Activated B cell treated with CpG ODN at 0.5 μM for 24 hours (primary cell): ENCODE data around the gene VDR. TPM values are rescaled to one million over a fixed set of nuclear protein-coding genes. Genes with fewer than 3 reads are reported as not detected.

Source experiments
- ATAC-seq: fragments of 200-7000 bp; cut with Tn5 transposase; one replicate; pipeline ENCODE4 v1.10.0; 2021; ENCODE audit warnings: low read depth, mild to moderate bottlenecking, moderate library complexity
- CTCF ChIA-PET: fragments of 350-600 bp; sonication (Branson Sonifier 250); formaldehyde crosslinking; loops from one replicate; lab custom pipeline; 2021; ENCODE audit warnings: antibody characterized with exemption; lab: Charles Lee
- POLR2A ChIA-PET: fragments of 350-600 bp; sonication (Branson Sonifier 250); formaldehyde crosslinking; loops from one replicate; lab custom pipeline; 2021; ENCODE audit warnings: antibody characterized with exemption; lab: Charles Lee
- DNase-seq: peaks from one replicate; pipeline ENCODE4 v3.0.0; 2022
- H3K27ac Mint-ChIP-seq: one replicate; pipeline ENCODE4 v1.8.0; 2020; ENCODE audit warnings: mixed read lengths
- H3K27me3 Mint-ChIP-seq: one replicate; pipeline ENCODE4 v1.8.0; 2021; ENCODE audit warnings: mixed read lengths
- H3K36me3 Mint-ChIP-seq: one replicate; pipeline ENCODE4 v1.8.0; 2021; ENCODE audit warnings: low read depth, mixed read lengths
- H3K4me1 Mint-ChIP-seq: one replicate; pipeline ENCODE4 v1.8.0; 2021; ENCODE audit warnings: mixed read lengths
- H3K4me3 Mint-ChIP-seq: one replicate; pipeline ENCODE4 v1.8.0; 2020; ENCODE audit warnings: mild to moderate bottlenecking, mixed read lengths
- H3K9me3 Mint-ChIP-seq: one replicate; pipeline ENCODE4 v1.8.0; 2020; ENCODE audit warnings: mixed read lengths
- CTCF ChIP-seq: fragments of 200-600 bp; IDR thresholded peaks from one replicate; pipeline ENCODE4 v1.8.0; 2022; ENCODE audit warnings: antibody characterized with exemption, mild to moderate bottlenecking
- intact Hi-C: fragments of 100-400 bp; cut with micrococcal nuclease; formaldehyde crosslinking; loops from one replicate; pipeline ENCODE4 v1.15.1; 2024
- total RNA-seq: library from RNA; stranded (reverse); gene quantifications from 2 replicates; pipeline ENCODE4 v1.2.3, GENCODE V29; 2022

VDR gene
- total RNA-seq, 1 donor from 2014 or later: 0.86 TPM

DNA sequence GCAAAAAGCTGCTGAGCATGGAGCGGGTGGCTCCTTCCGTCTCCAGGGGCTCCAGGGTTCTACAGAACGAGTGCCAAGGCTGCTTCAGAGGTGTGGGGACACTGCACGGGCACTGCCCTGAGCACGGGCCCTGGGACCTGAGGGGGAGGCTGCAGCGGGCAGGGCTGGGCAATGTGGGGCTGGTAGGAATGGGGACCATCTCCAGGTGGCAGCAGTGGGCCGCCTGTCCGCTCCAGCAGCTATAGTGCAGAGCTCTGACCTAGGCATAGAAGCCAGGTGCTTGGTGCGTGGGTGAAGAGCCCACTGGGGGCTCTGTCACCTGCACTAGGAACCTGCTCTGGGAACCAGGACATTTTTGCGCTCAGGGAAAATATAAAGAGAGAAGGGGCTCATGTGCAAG lies 107.4 kb downstream of the VDR start:
- peak; percentile 46 for DNase-seq
- Mint-ChIP-seq H3K27me3 (no peaks in the 10 kb centered on the region), H3K36me3 (peaks cover 51% of the 10 kb centered on the region), H3K4me3 (no peak overlapping the region), H3K4me1 (peaks cover 23% of the 10 kb centered on the region), H3K9me3 (no peaks in the 10 kb centered on the region), H3K27ac (peak overlapping the region; percentile 80)
- TF ChIP-seq CTCF: no peak
- intact Hi-C loops: loop anchor here (1.0 to 2.0 kb wide), 3 partner anchors 15 to 40 kb away; no protein-coding TSS in a partner anchor
- POLR2A ChIA-PET: interaction anchor here (0.9 to 2.1 kb wide), 7 partner anchors 11 to 87 kb away, joined by 4 to 21 read pairs (median 8); partner anchors contain the start of gene HDAC7
- ATAC-seq: peak; percentile 91
- CTCF ChIA-PET: interaction anchor here (0.6 to 8.3 kb wide), 16 partner anchors 11 to 166 kb away, joined by 3 to 245 read pairs (median 4); partner anchors contain the start of genes HDAC7 and TMEM106C

DNA sequence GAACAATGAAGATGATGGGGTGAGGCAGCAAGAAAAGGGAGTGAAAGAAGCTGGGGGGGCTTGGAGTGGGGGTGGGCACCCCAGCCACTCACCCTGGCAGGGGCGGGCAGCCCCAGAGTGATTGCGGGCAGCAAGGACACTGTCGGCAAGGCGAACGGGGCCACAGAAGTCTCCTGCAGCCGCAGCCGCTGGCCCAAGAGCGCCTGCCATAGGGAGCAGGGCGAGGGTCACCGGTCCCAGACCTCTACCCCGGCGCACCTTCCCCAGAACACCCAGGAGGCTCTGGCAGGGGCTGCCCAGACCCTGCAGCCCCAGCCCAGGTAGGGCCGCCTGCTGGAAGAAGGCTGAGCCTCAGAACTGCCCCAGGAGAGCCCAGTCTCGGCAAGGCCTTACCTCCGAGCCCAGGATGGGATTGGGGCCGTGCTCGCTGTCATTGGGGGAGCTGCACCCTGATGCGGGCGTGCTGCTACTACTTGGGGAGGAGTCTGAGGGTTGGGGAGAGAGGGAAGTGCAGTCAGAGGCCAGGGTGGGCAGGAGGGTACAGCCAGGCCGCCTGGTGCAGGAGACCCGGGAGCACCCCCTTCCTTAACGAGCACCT lies 108.9 kb downstream of the VDR start:
- Mint-ChIP-seq H3K27ac (no peak overlapping the region), H3K36me3 (peaks cover 60% of the 10 kb centered on the region), H3K4me1 (peaks cover 9% of the 10 kb centered on the region), H3K9me3 (no peaks in the 10 kb centered on the region), H3K27me3 (no peaks in the 10 kb centered on the region), H3K4me3 (no peak overlapping the region)
- ChIA-PET CTCF (interaction anchor here (1.9 to 8.3 kb wide), 3 partner anchors 13 to 40 kb away, joined by 20 to 245 read pairs (median 23); no protein-coding TSS in a partner anchor), POLR2A (interaction anchor here (2.1 kb wide), 1 partner anchor 23 kb away, joined by 7 read pairs; the partner anchor contains the start of gene HDAC7)
- ATAC-seq (no peak), DNase-seq (no peak)
- no peak for TF ChIP-seq CTCF
- intact Hi-C loops: loop anchor here (2.0 kb wide), 1 partner anchor 17 kb away; no protein-coding TSS in a partner anchor

GRCh38 chr12:47795121-47795813 lies 109.5 kb downstream of the VDR start:
- Mint-ChIP-seq H3K36me3 (peaks cover 63% of the 10 kb centered on the region), H3K27ac (no peak overlapping the region), H3K4me1 (peaks cover 7% of the 10 kb centered on the region), H3K27me3 (no peaks in the 10 kb centered on the region), H3K9me3 (no peaks in the 10 kb centered on the region), H3K4me3 (no peak overlapping the region)
- ChIA-PET CTCF (interaction anchor here (8.3 kb wide), 1 partner anchor 40 kb away, joined by 245 read pairs; no protein-coding TSS in a partner anchor), POLR2A (interaction anchor here (1.4 kb wide), 1 partner anchor 13 kb away, joined by 3 read pairs; no protein-coding TSS in a partner anchor)
- no peak for ATAC-seq
- TF ChIP-seq CTCF: no peak
- no peak for DNase-seq
- intact Hi-C loops: no loop called here

DNA sequence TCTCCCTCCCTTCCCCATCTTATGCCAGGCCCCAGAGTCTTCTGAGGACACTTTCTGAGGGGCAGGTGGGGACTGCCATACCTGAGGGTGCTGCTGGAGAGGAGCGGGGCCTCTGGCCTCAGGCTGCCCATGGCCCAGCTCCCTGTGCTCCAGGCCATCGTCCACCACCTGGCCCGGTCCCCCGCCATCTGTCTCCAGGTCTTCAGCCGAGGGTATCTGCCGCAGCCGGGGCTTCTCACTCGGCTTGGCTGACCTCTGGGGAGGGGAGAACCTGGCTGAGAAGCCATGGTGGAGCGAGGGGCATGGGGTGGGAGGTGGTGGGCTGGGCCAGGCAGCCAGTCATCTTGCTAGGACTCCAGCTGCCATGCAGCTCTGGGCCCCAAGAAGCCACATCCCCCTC lies 110.1 kb downstream of the VDR start:
- ATAC-seq (no peak), DNase-seq (no peak)
- Mint-ChIP-seq H3K9me3 (no peaks in the 10 kb centered on the region), H3K36me3 (peaks cover 65% of the 10 kb centered on the region), H3K27ac (no peak overlapping the region), H3K27me3 (no peaks in the 10 kb centered on the region), H3K4me3 (no peak overlapping the region), H3K4me1 (peaks cover 5% of the 10 kb centered on the region)
- POLR2A ChIA-PET: interaction anchor here (1.4 kb wide), 1 partner anchor 13 kb away, joined by 3 read pairs; no protein-coding TSS in a partner anchor
- CTCF ChIA-PET: no interaction called here
- intact Hi-C loops: no loop called here
- TF ChIP-seq CTCF: no peak
